ENCODE measurements around the gene IGF2BP1.
A peak's percentile ranks its signal among the peaks of the same experiment; 100 is the strongest.
"Not testable (repeated sequence)": the region's sequence is repeated elsewhere in the genome, so short reads cannot be mapped to it uniquely, and the experiment has no call there.

The IGF2BP1 gene

DNA sequence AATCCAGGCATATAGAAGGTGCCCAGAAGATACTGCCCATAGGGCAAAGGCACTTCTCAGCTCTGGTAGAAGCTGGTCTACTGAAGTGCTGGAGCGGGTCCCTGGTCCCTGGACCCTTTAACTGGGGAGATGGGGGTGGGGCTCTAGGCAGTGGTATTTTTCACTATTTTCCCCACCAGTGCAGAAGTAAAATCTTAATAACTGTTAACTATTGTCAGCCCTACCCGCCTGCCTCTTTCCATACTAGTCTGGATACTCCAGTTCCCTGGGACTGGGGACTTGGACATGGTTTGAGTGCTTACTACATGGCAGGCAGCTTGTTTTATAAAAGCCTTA is 24.6 kb downstream of the IGF2BP1 start:
- no peak for DNase-seq

DNA sequence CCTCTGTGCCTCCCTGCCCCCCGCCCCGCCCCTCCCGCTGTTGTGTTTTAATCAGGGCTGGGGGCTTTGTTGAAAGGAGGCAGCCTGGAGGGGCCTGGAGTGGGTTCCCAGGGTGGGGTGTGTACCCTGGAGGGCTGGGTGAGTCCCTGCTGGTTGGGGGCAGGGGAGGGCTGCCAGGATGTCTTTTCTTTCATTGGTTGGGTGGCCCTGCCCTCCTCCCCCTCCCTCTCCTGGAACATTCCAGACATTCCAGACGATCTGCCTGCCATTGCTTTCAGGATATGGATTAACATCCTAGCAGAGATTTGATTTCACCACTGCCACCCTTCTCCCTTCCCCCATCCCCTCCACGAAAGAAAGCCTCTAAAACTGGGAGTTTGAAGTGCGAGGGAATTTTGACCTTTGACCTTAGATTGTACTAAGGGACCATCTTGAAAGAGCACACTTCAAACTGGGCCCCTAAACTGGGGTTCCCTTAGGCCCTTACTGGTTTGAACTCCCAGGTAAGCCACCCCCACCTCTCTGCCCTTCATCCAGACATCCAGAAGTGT is 25.3 kb downstream of the IGF2BP1 start:
- no peak for DNase-seq

DNA sequence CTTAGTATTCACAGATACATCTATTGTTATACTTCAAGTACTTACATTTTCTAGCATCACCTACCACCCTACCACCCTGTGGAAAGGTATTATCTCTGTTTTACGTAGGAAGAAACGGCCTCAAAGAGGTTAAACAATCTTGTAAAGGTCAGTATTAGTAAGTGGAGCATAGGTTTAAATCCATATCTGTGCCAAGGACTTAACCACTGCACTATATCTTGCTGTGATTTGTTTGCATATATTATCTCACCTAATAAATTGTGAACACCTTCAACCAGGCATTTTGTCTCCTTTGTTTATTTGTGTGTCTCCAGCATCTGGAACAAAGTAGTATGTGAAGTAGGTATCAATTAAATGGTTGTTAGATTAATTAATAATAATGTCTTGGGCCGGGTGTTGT is 27.3 kb downstream of the IGF2BP1 start:
- DNase-seq: no peak

DNA sequence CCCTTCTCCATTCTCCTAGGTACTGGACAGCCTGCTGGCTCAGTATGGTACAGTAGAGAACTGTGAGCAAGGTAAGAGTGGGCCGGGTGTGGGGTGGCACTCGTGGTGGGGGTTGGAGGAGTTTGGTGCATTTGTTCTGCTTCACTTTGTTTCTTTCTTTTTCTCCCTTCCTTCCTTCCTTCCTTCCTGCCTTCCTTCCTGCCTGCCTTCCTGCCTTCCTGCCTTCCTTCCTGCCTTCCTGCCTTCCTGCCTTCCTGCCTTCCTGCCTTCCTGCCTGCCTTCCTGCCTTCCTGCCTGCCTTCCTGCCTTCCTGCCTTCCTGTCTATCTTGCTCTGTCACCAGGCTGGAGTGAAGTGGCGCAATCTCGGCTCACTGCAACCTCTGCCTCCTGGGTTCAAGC is 29.3 kb downstream of the IGF2BP1 start:
- DNase-seq: not testable (repeated sequence)

DNA sequence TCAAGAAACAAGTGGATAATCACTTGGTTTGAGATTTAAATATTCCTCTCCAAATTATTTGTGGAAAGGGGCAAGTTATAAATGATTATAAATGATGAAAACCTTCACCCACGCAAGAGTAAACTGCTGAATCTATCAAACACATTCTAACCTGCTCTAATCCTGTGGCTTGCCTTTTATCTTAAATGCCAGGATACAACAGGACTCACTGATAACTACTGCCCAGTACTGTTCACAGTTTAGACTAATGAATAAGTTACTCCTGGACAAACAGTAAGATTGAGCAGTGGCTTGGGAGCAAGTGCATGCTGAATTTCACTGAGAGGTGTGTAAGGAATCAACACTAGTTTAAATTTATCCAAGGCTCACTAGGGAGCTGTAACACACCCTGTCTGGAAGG is 31.1 kb downstream of the IGF2BP1 start:
- DNase-seq: peak; percentile 73

DNA sequence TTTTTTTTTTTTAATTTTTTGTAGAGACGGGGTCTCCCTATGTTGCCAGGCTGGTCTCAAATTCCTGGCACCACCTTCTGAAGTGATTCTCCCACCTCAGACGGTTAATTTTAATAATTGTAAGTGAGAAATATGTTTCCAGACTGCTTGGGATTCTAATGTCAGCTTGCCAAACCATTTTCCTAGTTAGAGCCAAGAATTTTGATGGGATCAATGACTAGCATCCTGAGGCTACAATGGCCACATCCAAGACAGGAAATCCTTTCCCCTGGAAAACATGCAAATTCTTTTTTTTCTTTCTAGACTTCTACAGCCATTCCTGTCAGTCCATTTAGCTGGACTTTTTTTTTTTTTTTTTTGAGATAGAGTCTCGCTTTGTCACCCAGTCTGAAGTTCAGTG is 32.6 kb downstream of the IGF2BP1 start:
- no peak for DNase-seq

DNA sequence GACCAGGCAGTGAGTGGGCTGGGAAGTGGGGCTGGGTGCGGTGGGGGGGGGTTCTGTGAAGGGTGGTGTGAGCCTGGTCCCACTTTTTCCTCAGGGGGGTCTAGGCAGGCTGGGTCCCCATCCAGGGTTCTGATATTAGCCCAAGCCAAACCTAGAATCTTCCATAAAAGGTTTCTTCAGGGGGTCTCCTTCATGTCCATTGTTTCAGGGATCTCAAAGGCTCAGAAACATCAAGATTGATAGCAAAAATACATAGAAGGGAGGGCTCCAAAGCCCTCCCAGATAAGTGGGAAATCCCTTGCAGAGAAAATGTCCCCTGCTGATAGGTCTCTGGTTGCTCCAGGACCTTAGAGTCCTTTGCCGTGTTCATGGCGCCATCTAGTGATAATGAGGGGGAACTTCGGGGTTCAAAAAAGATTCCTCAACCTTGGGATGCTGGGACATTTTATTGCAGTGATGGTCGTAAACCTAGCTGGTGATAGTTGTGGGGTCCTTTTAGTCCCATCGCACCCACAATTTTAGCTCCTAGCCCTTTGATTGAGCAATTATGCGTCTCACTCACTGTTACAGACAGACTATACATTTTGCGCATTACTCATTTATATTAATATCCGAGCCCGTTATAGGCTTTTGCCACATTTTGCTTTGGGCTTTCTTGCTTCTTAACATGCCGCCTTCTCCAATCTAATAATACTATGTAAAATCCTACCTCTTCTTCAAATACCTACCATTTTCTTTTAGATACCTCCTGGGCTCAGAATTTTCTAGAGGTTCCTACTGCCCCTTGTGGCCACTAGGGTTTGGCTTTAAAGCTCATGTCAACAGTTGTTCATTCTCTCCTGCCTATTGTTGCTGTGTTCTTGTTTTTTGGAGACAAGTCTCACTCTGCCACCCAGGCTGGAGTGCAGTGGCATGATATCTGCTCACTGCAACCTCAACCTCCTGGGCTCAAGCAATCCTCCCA is 35.1 kb downstream of the IGF2BP1 start:
- peak; percentile 83 for DNase-seq

DNA sequence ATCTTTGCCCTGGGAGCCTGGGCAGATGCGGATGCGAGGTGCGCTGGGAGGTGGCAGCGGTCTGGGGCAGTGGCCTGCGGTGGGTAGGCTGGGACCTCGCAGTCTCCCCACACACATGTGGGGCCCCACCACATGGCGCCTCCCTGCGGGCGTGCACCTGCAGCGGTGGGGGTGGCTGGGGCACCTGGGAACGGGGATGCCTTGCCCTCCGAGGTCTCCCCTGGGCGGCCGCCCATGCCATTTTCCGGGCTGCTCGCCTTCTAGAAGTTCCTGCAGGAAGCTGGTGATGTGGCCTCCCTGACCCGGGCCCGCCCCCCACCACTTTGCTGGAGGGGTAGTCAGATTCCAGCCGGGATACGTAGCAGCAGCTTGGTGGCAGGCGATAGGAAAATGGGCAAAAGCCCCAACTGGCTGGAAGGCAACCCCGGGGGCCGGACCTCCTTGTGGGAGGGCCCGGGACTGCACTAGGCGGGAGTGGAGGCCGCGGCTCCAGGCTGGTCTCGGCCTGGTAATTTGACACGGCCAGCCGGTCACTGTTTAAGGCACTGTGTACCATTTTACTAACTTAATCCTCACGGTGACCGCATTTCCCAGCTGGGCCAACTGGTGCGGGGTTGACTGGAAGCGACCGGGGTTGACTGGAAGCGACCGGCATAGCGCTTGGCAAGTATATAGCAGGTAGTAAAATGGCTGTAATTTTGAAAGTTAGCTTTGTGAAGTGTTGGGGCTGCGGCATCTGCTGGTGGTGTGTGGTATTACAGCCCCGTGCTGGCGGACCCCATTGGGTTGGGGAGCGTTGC is 38.5 kb downstream of the IGF2BP1 start:
- DNase-seq: peak; percentile 22

DNA sequence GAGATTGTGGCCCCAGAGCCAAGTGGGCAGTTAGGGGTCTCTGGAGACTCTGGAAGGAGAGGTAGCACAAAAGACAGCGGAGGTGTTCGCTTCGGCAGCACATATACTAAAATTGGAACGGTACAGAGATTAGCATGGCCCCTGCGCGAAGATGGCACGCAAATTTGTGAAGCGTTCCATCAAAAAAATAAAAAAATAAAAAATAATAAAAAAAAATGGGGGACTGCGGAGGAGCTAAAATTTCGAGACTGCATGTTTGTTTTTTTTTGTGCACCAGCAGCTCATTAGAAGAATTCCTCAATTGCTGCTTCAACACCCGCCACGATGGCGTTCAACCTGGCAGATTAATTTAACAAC is 39.1 kb downstream of the IGF2BP1 start:
- no peak for DNase-seq

DNA sequence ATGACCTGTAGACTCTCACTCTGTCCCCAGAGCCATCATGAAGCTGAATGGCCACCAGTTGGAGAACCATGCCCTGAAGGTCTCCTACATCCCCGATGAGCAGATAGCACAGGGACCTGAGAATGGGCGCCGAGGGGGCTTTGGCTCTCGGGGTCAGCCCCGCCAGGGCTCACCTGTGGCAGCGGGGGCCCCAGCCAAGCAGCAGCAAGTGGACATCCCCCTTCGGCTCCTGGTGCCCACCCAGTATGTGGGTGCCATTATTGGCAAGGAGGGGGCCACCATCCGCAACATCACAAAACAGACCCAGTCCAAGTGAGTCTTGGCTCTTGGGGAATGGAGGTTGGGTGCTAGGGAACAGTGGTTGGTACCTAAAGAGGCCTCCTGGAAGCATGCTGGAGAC is 41.0 kb downstream of the IGF2BP1 start:
- DNase-seq: no peak

DNA sequence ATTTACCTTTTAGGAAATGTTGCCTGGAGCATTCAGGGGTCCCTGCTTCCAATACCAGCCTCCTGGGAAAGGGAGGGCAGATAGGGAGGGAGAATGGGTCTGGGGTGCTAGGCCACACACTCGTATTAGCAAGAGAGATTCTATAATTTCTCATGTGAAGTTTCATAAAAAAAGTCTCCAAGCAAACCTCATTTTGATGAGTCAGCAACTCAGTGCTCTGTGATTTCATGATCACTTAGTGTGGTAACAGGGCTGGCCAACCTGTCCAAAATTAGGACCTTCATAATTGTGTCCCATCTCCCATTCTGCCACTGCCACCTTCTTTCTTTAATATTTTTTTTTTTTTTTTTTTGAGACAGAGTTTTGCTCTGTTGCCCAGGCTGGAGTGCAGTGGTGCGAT is 41.4 kb downstream of the IGF2BP1 start:
- DNase-seq: no peak

DNA sequence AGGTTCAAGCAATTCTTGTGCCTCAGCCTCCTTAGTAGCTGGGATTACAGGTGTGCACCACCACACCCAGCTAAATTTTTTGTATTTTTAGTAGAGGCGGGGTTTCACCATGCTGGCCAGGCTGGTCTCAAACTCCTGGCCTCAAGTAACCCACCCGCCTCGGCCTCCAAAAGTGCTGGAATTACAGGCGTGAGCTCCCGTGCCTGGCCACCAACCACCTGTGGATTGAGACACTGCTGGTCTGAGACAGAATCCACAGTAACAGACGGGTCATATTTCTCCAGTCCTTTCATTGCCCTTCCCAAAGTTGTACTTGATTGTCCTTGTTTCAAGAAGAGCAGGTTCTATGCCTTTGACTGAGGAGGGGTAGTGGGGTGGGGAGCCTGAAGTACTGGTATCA is 42.3 kb downstream of the IGF2BP1 start:
- DNase-seq: not testable (repeated sequence)

DNA sequence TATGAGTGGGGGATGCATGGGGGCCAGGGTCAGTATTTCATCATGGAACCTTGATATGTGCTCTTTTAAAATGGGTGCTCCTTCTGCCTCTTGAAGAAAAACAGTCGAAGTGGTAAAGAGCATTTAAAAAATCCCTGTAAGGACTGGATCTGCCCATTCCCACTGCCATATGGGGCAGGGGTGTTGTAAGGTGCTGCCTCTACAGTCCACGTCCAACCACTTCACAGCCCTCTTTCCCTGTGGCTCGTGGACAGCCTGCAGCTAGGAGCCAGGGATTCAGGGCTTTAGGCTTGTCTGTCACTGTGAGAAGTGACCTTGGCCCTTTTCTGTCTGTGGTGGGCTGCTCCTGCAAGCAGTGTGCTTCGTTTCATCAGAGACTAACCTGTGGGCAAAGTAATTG is 44.3 kb downstream of the IGF2BP1 start:
- DNase-seq: no peak

DNA sequence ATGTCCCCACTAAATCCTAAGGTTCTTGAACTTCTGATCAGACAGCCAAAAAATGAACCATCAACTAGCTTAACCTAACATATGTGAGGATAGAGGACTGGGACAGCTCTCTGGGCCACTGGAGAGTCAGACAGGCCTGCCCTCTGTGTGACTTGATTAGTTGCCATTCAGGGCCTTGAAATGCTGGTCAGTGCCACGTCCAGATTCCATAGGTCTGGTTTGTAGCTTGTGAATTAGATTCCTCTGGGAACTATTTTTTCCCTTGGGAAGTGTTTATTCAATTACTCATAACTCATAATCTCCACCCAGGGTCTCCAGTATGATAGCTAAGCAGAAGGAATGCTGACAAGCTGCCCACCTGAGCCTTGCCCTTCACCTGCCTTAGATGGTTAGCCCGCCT is 48.2 kb downstream of the IGF2BP1 start:
- no peak for DNase-seq

DNA sequence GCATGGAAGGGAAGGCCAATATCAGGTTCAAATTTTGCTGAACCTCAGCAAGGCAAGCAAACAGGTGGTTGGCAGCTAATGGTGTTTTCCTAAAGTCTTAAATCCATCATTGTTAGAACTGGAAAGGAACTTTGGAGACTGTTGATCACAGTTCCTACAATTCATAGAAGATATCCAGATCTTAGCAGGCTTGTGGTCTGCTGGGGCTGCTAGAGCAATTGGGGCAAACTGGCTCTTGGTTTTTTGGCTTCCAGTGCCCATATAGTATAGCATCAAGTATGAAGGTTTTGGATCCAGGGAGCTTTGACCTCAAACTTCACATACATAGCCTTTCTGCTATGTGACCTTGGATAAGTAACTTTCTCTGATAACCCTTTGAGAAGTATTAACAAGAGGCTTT is 49.7 kb downstream of the IGF2BP1 start:
- no peak for DNase-seq

DNA sequence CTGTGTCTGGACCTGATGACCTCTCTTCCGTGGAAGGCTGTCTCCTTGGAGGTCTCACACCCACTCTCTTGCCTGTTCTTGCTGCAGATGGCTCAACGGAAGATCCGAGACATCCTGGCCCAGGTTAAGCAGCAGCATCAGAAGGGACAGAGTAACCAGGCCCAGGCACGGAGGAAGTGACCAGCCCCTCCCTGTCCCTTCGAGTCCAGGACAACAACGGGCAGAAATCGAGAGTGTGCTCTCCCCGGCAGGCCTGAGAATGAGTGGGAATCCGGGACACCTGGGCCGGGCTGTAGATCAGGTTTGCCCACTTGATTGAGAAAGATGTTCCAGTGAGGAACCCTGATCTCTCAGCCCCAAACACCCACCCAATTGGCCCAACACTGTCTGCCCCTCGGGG is 52.1 kb downstream of the IGF2BP1 start:
- DNase-seq: no peak

DNA sequence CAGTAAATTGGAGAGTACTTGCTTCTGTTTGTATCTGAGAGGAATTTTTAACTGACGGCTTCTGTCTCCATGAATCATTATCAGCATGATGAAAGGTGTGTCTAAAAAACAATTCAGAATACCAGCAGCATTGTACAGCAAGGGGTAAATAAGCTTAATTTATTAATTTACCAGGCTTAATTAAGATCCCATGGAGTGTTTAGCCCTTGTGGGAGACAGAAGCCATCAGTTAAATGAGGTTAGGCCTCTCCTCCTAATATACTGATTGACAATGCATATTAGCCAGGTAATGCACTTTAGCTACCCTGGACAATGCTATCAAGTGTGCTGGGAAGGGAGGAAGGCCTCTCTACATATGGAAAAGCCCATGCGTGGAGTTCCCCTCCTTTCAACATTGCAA is 53.4 kb downstream of the IGF2BP1 start:
- DNase-seq: no peak

DNA sequence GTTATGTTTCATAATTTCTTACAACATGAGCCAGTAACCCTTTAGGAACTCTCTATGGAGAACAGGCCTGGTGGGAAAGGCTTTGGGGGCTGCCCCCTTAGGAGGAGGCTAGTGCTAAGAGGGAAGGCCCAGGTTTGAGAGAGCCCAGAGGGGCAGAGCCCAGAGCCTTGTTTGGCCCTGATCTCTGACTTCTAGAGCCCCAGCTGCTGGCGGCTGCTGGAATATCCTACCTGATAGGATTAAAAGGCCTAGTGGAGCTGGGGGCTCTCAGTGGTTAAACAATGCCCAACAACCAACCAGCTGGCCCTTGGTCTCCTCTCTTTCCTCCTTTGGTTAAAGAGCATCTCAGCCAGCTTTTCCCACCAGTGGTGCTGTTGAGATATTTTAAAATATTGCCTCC is 54.1 kb downstream of the IGF2BP1 start:
- DNase-seq: no peak

DNA sequence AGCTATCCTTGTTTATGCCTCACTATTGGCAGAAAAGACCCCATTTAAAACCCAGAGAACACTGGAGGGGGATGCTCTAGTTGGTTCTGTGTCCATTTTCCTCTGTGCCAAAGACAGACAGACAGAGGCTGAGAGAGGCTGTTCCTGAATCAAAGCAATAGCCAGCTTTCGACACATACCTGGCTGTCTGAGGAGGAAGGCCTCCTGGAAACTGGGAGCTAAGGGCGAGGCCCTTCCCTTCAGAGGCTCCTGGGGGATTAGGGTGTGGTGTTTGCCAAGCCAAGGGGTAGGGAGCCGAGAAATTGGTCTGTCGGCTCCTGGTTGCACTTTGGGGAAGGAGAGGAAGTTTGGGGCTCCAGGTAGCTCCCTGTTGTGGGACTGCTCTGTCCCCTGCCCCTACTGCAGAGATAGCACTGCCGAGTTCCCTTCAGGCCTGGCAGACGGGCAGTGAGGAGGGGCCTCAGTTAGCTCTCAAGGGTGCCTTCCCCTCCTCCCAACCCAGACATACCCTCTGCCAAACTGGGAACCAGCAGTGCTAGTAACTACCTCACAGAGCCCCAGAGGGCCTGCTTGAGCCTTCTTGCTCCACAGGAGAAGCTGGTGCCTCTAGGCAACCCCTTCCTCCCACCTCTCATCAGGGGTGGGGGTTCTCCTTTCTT is 56.1 kb downstream of the IGF2BP1 start:
- DNase-seq: no peak

DNA sequence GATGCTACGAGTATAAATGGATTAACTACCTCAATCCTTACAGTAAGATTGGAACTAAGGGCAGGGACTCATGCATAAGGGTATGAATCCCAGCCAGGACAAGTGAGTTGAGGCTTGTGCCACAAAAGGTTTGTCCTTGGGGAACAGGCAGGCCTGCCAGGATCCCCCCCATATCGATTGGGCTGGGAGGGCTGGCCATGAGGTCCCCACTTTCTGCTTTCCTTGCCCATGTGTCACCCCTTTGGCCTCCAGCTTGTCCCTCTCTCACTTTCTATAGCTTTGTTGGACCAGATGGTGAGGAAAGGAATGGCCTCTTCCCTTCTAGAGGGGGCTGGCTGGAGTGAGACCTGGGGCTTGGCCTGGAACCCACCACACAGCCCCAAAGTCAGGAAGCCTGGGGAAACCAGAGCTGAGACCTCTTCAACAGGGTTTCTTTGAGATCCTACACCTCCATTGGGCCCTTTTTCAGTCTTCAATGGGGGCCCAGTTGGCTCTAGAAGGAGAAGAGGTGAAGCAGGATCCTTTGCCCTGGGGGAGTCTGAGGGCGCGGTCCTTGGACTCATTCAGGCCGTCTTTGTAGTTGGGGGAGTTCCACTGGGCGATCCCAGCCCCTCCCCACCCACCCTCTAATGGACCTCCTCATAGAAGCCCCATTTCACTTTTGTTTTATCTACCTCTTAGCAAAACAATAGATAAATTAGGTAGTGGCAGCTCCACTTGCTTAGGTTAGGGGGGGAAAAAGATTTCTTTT is 57.3 kb downstream of the IGF2BP1 start:
- no peak for DNase-seq

DNA sequence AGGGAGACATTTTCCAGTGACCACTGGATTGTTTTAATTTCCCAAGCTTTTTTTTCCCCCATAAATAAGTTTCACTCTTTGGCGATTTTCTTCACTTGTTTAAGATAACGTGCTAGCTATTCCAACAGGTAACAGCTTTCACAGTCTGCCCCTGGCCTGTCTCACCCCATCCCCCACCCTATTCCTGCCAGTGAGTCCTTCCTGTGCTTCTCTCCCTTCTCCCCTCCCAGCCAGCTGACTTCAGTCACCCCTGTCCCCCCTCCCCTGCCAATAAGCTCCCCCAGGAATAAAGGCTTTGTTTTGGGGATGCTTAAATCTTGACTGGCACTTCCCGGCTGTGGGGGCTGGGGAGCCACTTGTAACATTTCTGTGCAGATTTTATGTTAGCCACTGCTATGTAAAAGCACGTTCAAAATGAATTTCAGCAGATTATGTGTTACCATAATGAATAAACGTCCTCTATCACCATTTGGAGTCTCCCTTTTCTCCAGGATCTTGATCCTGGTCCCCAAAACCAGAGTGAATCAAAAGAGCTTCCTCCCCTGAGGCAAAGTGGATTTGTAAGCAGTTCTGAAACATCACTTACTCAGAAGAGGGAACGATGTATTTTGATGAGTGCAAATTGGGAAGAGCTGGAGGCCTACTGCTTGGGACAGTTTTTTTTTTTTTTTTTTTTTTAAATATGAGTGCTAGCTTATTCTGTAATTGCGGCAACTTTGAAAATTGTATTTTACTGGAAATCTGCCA is 58.2 kb downstream of the IGF2BP1 start:
- DNase-seq: no peak

DNA sequence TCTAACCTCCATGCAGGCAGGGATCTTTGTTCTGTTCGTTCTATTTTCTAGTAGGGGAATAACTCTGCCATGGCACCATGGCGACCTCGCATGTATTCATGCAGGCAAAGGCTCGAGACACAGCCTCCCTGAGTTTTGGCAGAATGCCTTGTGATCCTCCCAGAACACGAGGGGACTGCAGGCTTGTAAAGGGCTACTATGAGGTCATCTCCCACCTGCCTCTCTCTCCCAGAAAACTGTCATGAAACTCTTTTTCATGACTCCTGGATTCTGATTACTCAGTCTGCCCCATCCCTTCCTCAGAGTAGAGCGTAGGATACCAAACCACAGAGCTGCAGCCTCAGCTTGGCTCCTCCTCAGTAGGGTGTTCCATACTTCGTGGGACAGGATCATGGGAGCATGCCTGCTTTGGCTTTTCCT is 64.3 kb downstream of the IGF2BP1 start:
- no peak for DNase-seq
